HG03457 (cell line): ENCODE measurements around the gene SBK2.

Experiments
- ATAC-seq: cut with Tn5 transposase; IDR thresholded peaks from one replicate; pipeline ENCODE4 v1.9.1; 2021; ENCODE audit warnings: moderate number of reproducible peaks; ENCODE audit not compliant: unreplicated experiment

SBK2 gene

DNA sequence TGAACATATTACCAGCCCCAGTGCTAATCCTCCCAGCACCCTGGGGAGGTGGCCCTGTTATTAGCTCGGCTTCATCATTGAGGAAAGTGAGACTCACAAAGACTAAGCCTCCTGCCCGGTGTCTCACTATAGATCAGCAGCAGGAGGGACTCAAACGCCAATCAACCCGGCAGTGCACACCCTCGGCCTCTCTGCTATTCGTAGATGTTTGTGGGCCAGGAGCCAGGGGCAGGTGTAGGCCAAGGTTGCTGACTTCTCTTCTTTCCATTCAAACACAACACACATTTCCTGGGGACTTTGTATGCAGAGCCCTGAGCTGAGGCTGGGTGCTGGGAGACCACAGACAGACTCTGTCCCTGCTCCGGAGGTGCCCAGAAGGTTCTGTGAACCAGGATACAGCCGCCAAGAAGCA lies 17.8 kb upstream of the SBK2 start:
- ATAC-seq, result no peak

DNA sequence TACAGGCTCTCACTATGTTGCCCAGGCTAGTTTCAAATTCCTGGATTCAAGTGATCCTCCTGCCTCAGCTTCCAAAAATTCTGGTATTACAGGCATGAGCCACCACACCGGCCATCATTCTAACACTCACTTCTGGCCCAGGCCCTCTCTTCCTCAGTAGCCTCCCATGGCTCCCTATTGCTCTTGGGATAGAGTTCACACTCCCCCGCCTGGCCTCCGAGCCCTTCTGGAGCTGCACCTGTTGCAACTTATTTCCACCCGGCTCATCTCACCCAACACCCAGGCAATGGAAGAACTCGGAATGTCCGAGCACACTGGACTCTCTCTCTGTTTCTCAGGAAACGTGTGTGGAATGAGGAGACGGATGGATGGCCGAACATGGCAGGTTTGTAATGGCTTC lies 17.4 kb upstream of the SBK2 start:
- ATAC-seq, result no peak

- no peak for ATAC-seq
These were observed 16.6 kb upstream of the SBK2 start for GRCh38 chr19:55553217-55554182.

GRCh38 chr19:55552620-55553019 lies 15.7 kb upstream of the SBK2 start:
- ATAC-seq, result no peak

- no peak for ATAC-seq
These were observed 15.3 kb upstream of the SBK2 start for GRCh38 chr19:55552206-55552605.

GRCh38 chr19:55550321-55550650 lies 13.4 kb upstream of the SBK2 start:
- ATAC-seq, result no peak

DNA sequence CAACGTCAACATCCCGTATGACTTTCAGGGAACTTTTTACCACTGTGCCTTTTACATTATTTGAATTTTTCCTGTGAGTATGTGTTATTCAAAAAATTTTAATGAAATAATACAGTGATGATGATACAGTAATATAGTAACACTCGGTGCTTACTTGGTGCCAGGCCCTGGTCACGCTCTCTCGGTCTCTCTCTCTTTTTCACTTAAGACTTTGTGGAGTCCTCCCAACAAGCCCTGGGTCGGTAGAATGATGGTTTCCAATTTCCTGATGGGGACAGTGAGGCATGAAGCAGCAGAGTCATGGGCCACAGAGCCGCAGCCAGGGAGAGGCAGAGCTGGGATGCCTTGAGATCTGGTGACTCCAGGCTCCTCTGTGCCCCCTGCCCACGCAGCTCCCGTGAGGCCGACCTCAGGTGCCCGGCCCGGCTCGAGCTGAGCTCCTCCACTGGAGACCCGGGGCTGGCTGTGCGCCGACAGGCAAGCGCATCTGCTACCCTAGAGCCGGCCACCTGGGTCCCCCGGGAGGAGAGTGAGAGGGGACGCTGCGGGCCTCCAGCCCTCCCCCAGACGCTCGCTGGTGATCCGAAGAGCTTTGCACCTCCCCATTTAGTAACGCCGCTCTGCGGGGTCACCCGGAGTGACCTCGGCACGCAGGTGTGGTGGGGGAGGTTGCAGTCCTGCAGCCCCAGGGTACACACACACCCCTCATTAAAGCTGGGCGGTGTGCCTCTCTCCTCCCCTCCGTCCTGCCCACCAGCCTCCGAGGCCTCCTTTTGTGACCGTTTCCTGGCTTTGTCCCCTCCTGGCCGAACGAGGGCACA lies 12.8 kb upstream of the SBK2 start:
- ATAC-seq, result no peak

GRCh38 chr19:55546822-55547614 lies 10.1 kb upstream of the SBK2 start:
- no peak for ATAC-seq

GRCh38 chr19:55546011-55546410 lies 9.1 kb upstream of the SBK2 start:
- ATAC-seq, result no peak

- no peak for ATAC-seq
These were observed 8.5 kb upstream of the SBK2 start, which contains the start of gene SBK3 for GRCh38 chr19:55545443-55545842. Gene SBK3 (minus strand): TSS chr19:55545543. CDS start chr19:55545543, 0 bp downstream.

DNA sequence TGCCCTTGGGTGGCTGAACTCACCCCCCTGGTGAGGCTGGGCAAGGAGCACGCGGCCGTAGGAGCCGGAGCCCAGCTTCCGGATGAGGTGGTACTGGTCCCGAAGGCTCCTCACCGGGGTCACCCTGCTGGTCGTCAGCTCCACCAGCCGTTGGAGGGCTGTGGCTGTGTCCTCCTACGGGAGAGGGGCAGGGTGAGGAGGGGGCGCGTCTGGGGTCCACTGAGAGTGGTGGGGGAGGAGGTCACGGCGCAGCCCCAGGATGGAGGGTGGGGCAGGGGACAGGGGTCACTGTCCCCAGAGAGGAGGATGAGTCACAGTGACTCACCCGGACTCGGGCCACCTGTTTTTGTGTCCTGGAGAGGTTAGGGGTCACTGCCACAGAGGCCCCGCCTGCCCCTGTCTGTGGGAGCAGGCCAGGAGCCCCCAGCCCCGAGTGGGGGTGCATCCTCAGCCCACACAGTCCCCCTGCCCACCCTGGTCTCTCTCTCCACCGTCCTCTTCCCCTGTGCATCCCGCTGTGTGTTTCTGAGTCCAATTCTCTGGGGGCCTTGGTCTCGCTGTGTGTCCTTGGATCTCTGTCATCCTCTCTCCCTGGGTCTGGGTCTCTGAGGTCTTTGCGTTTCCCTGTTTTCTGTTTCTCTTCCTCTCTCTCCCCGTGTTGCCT lies 8.0 kb upstream of the SBK2 start:
- ATAC-seq, result no peak

GRCh38 chr19:55544014-55544413 lies 7.1 kb upstream of the SBK2 start:
- ATAC-seq, result no peak

DNA sequence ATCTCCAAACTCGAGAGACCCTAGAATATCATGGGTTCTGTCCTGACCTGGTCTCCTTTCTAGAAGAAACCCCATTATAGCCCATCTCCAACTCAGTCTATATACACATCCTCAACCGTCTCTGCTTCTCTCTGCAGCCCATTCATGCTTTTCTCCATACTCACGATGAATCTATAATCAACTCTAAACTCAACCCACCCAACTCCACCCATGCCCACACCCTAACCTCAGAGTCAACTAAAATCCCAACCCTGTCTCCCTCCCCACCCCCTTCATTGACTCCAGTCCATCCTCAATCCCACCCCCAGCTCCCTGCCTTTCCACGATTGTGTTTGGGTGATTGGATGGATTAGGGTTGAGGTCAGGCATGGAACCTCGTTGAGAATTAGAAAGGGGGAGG lies 6.6 kb upstream of the SBK2 start:
- ATAC-seq, result no peak

DNA sequence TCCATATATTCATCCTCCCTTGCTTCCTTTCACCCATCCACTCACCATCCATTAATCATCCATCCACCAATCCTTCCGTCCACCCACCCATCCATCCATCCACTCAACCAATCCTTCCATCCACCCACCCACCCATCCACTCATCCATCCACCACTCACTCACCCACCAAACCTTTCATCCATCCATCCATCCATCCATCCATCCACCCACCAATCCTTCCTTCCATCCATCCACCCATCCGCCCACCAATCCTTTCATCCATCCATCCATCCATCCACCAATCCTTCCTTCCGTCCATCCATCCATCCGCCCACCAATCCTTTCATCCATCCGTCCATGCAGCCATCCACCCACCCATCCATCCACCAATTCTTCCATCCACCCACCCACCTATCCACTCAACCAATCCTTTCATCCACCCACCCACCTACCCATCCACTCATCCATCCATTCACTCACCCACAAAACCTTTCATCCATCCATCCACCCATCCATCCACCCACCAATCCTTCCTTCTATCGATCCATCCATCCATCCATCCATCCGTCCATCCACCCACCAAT lies 5.4 kb upstream of the SBK2 start:
- no peak for ATAC-seq

DNA sequence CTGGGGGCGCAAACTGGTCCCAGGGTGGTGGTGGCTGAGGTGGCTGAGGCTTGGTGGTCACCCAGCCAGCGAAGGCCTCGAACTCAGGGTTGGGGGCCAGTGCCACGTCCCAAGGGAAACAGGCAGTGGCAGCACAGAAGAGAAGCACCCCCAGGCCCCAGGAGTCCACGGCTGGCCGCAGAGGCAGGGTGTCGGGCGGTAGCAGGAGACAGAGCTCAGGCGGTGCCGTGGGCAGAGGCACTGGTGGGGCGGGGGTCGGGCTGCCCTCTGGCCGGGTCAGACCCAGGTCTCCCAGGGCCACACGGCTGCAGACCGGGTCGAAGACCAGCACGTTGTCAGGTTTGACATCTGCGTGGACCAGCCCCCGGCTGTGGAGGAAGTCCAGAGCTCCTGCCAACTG lies 4.2 kb upstream of the SBK2 start:
- no peak for ATAC-seq

GRCh38 chr19:55540619-55541018 lies 3.7 kb upstream of the SBK2 start:
- ATAC-seq, result no peak

- no peak for ATAC-seq
These were observed 2.4 kb upstream of the SBK2 start for GRCh38 chr19:55539090-55539984.

GRCh38 chr19:55538132-55538531 lies 1.2 kb upstream of the SBK2 start:
- no peak for ATAC-seq

GRCh38 chr19:55537741-55538111 lies 793 bp upstream of the SBK2 start:
- no peak for ATAC-seq
